Esophagus squamous epithelium (tissue), 5 donors: ENCODE data around the gene FUT3. TPM values are rescaled to one million over a fixed set of nuclear protein-coding genes. Genes with fewer than 3 reads are reported as not detected.
"Not testable (repeated sequence)": the region's sequence is repeated elsewhere in the genome, so short reads cannot be mapped to it uniquely, and the experiment has no call there.

Experiments
- DNase-seq: peaks from one replicate; lab custom pipeline; 2025; lab: John Stamatoyannopoulos, UW
- H3K27ac ChIP-seq, 4 donors: fragments of 200-600 bp; sonication (generic); one replicate each; pipeline ENCODE4 v1.5.1; 2016 to 2019; ENCODE audit warnings: mild to moderate bottlenecking in 1 of 4
- H3K27me3 ChIP-seq, 4 donors: fragments of 200-600 bp; sonication (generic); 1 replicate in 3 of 4; 2 replicates in 1 of 4; pipeline versions ENCODE4 v1.5.1 to v1.6.0; 2017 to 2021; ENCODE audit warnings: antibody characterized with exemption in 1 of 4
- H3K36me3 ChIP-seq, 3 donors: fragments of 200-600 bp; sonication (generic); one replicate each; pipeline ENCODE4 v1.5.1; 2016 to 2019
- H3K4me1 ChIP-seq, 3 donors: fragments of 200-600 bp; sonication (generic); one replicate each; pipeline ENCODE4 v1.5.1; 2017 to 2019
- H3K4me3 ChIP-seq, 4 donors: fragments of 200-600 bp; sonication (generic); 1 replicate in 3 of 4; 2 replicates in 1 of 4; pipeline ENCODE4 v1.5.1; 2016 to 2019; ENCODE audit warnings: mild to moderate bottlenecking in 2 of 4, moderate library complexity in 1 of 4
- H3K9me3 ChIP-seq, 3 donors: fragments of 200-600 bp; sonication (generic); one replicate each; pipeline ENCODE4 v1.5.1; 2016 to 2019
- POLR2A ChIP-seq, 4 donors: fragments of 450-650 bp; IDR thresholded peaks; one replicate each; pipeline ENCODE4 v1.6.1; 2017; ENCODE audit warnings: antibody characterized with exemption in 4 of 4, mild to moderate bottlenecking in 4 of 4, moderate library complexity in 3 of 4
- WGBS, 2 donors: methylation state at CpG; one replicate each; pipeline ENCODE4 v1.1.5; 2018; 5-methylcytosine and 5-hydroxymethylcytosine counted together
- intact Hi-C: fragments of 100-400 bp; cut with DNase I; formaldehyde crosslinking; loops from one replicate; pipeline ENCODE4 v1.15.0; 2022
- total RNA-seq, 4 donors: library from RNA; depleted of rRNA; stranded (reverse); fragments of >200 nt; gene quantifications; one replicate each; pipeline ENCODE4 v1.1.0, GENCODE V29; 2016
- TF ChIP-seq, protein P1 (sequence below), 6 experiments: fragments of 450-650 bp in 4 of 6; fragments of 200-600 bp in 2 of 6; sonication (generic) in 2 of 6; IDR thresholded peaks; one replicate each; pipeline ENCODE4 v1.5.1; 2016 to 2019; ENCODE audit warnings: antibody characterized with exemption in 6 of 6, mild to moderate bottlenecking in 4 of 6, moderate library complexity in 4 of 6
- donor health status: DM: yes; HTN: yes; CAD: no.

FUT3 gene
- total RNA-seq, 4 donors from 2014 or later: 51.7 to 145 (median 84.8) TPM

DNA sequence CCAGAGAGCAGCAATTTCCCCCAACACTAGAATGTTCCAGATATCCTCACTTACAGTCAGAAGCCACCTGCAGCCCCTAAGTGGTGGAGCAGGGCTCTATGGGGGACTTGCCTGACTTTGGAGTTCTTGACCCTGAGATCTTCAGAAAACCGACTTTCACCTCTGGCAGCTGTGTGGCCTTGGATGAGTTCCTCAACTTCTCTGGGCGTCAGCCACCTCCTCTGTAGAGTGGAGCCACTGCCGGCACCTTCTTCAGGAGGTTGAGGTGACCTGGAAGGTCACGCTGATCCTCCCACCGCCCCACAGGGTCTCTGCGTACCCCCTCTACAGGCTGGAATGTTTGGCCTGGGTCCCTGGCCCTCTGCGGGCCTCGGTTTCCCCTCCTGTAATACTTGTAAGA, 26.2 kb upstream of the FUT3 start:
- H3K36me3 ChIP-seq: no peaks in the 10 kb centered on the region

DNA sequence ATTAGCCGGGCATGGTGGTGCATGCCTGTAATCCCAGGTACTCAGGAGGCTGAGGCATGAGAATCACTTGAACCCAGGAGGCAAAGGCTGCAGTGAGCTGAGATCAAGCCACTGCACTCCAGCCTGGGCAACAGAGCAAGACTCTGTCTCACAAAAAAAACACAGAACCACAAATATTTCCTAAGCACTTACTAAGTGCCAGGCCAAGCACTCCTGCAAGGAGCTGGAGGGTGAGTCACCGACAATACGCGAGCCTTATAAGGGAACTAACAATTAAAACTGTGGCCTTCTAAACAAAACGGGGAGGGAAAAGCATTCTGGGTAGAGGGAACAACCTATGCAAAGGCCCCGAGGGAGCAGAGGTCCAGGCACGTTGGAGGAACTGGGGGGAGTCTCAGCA, 23.2 kb upstream of the FUT3 start:
- H3K9me3 ChIP-seq, DNase-seq, intact Hi-C loops, H3K36me3 ChIP-seq, H3K4me3 ChIP-seq: not testable (repeated sequence)
- WGBS, 2 donors: 41 to 68% methylated on average over 7 of the region's 7 CpGs
- peak overlapping the region; percentile 9 to 65 (median 32) for H3K27ac ChIP-seq
- peaks cover 0 to 32% (median 0%) of the 10 kb centered on the region in 4 donors for H3K27me3 ChIP-seq
- peaks cover 0 to 10% (median 4%) of the 10 kb centered on the region in 3 donors for H3K4me1 ChIP-seq

More for the DNA sequence above, 26.2 kb upstream of the FUT3 start:
- DNase-seq: no peak
- Histone ChIP-seq H3K4me1 (peaks cover 8 to 31% (median 10%) of the 10 kb centered on the region in 3 donors), H3K27me3 (peaks cover 0 to 57% (median 0%) of the 10 kb centered on the region in 4 donors), H3K9me3 (no peaks in the 10 kb centered on the region), H3K27ac (no peak overlapping the region), H3K4me3 (no peak overlapping the region)
- TF ChIP-seq POLR2A (IDR thresholded peaks at IDR 0.05): no peak
- TF ChIP-seq, protein P1, sequence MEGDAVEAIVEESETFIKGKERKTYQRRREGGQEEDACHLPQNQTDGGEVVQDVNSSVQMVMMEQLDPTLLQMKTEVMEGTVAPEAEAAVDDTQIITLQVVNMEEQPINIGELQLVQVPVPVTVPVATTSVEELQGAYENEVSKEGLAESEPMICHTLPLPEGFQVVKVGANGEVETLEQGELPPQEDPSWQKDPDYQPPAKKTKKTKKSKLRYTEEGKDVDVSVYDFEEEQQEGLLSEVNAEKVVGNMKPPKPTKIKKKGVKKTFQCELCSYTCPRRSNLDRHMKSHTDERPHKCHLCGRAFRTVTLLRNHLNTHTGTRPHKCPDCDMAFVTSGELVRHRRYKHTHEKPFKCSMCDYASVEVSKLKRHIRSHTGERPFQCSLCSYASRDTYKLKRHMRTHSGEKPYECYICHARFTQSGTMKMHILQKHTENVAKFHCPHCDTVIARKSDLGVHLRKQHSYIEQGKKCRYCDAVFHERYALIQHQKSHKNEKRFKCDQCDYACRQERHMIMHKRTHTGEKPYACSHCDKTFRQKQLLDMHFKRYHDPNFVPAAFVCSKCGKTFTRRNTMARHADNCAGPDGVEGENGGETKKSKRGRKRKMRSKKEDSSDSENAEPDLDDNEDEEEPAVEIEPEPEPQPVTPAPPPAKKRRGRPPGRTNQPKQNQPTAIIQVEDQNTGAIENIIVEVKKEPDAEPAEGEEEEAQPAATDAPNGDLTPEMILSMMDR (IDR thresholded peaks at IDR 0.05): no peak
- WGBS, 2 donors: 60 to 71% methylated on average over 1 to 6 of the region's 8 CpGs
- intact Hi-C loops: no loop called here

DNA sequence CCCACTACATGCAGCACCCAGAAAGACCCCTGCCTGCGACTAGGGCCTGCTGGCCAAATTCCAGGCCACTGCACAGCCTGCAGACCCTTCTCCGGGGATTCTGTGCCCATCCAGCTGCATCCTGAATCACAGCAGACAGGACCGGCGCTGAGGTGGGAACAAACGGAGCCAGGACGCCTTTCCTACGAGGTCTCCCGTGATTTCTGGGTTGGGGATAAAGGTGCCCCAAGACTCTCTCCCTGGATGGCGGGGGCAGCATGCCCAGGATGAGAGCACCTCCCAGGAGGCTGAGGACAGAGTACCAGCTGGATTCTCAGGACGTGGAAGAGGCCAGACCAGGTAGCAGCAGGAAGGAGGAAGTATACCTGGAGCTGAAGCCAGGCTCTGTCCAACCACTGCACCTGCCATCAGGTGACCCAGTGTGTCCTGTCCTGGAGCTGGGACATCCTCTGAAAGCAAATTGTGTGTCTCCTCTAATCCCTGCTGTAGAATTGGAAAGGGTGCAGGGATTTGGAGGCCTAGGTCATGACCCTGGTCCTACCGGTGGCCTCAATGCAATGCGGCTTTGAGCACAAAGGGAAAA, 22.5 kb upstream of the FUT3 start:
- Histone ChIP-seq H3K4me3 (no peak overlapping the region), H3K9me3 (no peaks in the 10 kb centered on the region), H3K27me3 (peaks cover 0 to 24% (median 0%) of the 10 kb centered on the region in 4 donors), H3K4me1 (peaks cover 0 to 7% (median 4%) of the 10 kb centered on the region in 3 donors), H3K36me3 (no peaks in the 10 kb centered on the region), H3K27ac (peak overlapping the region in 1 of 4 donors; percentile 33)
- intact Hi-C loops: no loop called here
- no peak for DNase-seq
- WGBS, 2 donors: 73 to 87% methylated on average over 3 of the region's 12 CpGs
- TF ChIP-seq, protein P1 (IDR thresholded peaks at IDR 0.05): no peak
- no peak for TF ChIP-seq POLR2A (IDR thresholded peaks at IDR 0.05)

DNA sequence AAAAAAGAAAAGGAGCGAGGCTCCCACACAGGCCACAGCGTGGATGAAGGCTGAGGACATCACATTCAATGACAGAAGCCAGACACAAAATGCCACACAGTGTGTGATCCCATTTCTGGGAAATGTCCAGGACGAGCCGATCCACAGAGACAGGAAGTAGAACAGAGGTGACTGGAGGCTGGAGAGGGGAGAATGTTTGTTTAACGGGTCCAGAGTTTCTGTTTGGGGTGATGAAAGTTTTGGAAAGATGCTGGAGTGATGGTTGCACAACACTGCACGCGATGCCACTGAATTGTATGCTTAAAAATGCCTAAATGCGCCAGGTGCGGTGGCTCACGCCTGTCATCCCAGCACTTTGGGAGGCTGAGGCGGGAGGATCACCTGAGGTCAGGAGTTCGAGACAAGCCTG, 19.7 kb upstream of the FUT3 start:
- DNase-seq: no peak
- H3K9me3 ChIP-seq: no peaks in the 10 kb centered on the region
- H3K4me1 ChIP-seq: peaks cover 0 to 7% (median 4%) of the 10 kb centered on the region in 3 donors
- intact Hi-C loops: no loop called here
- TF ChIP-seq, protein P1 (IDR thresholded peaks at IDR 0.05): no peak
- TF ChIP-seq POLR2A (IDR thresholded peaks at IDR 0.05): no peak
- peak overlapping the region in 1 of 4 donors; percentile 38 for H3K27ac ChIP-seq
- no peaks in the 10 kb centered on the region for H3K27me3 ChIP-seq
- no peak overlapping the region for H3K4me3 ChIP-seq
- WGBS, 2 donors: 70 to 81% methylated on average over 12 of the region's 12 CpGs
- no peaks in the 10 kb centered on the region for H3K36me3 ChIP-seq

DNA sequence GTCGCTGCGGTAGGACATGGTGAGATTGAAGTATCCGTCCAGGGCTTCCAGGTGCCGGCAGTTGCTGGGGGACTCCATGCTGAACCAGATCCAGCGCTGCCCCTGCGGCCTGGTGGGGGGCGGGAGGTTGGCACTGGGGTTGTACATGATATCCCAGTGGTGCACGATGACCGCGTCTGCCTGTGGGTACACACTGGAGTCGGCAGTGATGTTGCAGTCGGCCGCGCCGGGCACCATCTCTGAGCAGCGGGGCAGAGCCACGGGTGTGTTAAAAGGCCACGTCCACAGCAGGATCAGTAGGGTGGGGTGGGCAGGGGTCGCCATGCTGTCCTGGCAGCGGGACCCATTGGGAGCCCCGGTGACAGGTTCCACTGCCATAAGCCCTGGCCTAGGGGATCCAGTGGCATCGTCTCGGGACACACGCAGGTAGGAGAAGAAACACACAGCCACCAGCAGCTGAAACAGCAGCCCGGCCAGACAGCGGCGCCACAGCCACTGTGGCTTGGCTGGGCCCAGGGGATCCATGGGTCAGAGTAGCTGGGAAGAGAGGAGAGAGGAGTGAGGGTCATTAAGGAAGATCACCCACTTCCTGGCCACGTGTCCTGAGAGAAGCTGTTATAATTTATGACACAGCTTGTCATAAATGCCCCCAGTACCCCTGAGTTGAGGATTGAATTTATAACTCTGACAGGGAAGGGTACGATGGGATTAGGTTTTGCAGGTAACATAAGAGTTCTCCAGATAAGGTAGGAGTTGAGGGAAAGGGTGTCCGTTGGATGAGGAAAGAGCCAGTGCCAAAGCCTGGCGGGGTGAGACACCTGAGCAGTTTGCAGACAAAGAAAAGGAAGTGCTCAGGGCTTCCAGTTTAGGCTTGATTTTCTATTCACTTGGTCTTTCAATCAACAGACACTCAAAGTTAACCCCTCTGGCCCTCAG, 16.2 kb upstream of the FUT3 start:
- Histone ChIP-seq H3K9me3 (no peaks in the 10 kb centered on the region), H3K36me3 (no peaks in the 10 kb centered on the region), H3K4me3 (no peak overlapping the region), H3K4me1 (peaks cover 0 to 3% (median 0%) of the 10 kb centered on the region in 3 donors), H3K27ac (peak overlapping the region in 1 of 4 donors; percentile 17), H3K27me3 (peaks cover 0 to 22% (median 0%) of the 10 kb centered on the region in 4 donors)
- TF ChIP-seq, protein P1 (IDR thresholded peaks at IDR 0.05): no peak
- DNase-seq: no peak
- WGBS, 2 donors: 51 to 59% methylated on average over 5 to 9 of the region's 31 CpGs
- intact Hi-C loops: no loop called here
